ENCODE results near the gene USH2A.

DNA sequence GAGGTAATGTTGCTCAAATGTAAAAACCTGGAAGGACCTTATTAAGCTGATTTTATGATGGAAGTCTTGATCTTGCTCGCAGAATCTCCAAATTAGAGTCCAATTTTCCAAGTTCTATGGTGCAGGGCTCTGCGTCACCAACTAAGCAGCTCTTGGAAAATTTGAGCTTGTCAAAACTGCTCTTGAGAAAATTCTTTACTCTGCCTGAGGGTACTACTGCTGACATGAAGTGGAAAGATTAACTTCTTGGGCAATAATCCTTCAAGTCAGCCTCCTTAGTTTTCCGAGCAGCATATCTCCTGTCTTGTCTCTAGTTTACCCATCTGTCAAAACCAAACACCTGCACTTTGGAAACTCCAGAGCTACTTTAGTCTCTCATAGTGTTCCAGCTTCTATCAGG lies 562.4 kb downstream of the USH2A start:
- TF ChIP-seq, protein P1, sequence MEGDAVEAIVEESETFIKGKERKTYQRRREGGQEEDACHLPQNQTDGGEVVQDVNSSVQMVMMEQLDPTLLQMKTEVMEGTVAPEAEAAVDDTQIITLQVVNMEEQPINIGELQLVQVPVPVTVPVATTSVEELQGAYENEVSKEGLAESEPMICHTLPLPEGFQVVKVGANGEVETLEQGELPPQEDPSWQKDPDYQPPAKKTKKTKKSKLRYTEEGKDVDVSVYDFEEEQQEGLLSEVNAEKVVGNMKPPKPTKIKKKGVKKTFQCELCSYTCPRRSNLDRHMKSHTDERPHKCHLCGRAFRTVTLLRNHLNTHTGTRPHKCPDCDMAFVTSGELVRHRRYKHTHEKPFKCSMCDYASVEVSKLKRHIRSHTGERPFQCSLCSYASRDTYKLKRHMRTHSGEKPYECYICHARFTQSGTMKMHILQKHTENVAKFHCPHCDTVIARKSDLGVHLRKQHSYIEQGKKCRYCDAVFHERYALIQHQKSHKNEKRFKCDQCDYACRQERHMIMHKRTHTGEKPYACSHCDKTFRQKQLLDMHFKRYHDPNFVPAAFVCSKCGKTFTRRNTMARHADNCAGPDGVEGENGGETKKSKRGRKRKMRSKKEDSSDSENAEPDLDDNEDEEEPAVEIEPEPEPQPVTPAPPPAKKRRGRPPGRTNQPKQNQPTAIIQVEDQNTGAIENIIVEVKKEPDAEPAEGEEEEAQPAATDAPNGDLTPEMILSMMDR (IDR thresholded peaks at IDR 0.05; ENCODE audit: borderline replicate concordance, extremely low read depth, low read length, poor library complexity, severe bottlenecking): no peak
- no peak for TF ChIP-seq EZH2 (IDR thresholded peaks at IDR 0.05; ENCODE audit: borderline replicate concordance, low read depth, low read length, severe bottlenecking)

Measured in DND-41 (cell line).